NCI-H146 treated with DMSO at 0.1 percent for 48 hours (cell line): ENCODE measurements around the gene RPUSD1.
"Not testable (repeated sequence)": the region's sequence is repeated elsewhere in the genome, so short reads cannot be mapped to it uniquely, and the experiment has no call there.

Experiments
- DNase-seq: peaks from one replicate; lab custom pipeline; 2025; ENCODE audit not compliant: unreplicated experiment; lab: John Stamatoyannopoulos, UW

Gene RPUSD1

DNA sequence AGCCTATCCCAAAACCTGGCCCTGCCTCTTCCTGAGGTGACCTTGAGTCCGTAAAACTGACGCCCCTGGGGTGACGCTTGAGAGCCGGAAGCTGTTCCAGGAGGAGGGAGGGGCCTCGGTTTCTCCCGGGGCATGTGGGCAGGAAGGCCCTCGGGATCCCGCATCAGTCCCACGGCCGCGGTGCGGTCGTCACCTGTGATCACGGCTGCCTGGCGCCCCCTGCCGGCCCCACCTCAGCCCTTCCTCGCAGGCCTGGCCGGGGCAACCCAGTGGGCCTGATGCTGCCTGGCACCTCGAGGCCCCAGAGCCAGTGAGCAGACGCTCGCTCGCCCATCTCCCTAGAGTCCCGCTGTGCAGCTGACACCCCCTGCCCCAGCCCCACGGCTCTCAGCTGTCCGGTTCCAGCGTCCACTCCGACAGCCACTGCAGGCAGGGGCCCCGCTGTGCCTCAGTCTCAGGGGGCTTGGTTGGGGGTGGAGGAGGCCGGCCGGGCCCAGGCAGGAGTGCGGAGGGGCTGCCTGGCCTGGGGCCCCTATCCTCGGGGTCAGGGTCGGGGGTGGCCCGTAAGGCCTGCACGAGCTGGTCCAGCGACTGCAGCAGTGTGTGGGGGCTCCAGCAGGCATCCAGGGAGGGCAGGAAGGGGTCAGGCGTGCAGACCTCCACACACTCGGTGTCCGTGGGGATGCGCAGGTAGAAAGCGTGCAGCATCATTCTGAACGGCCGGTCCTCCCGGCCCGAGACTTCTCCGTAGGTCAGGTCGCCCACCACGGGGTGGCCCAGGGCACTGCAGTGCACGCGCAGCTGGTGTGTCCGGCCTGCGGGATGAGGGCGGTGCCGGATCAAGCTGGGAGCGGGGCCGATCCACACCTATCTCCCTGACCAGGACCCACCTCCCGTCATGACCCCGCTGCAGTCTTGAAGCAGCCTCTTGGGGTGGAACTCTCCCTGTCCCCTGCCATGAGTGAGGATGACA is 2.3 kb downstream of the RPUSD1 start:
- DNase-seq, result no peak

GRCh38 chr16:784431-784830 is 3.8 kb downstream of the RPUSD1 start:
- no peak for DNase-seq

DNA sequence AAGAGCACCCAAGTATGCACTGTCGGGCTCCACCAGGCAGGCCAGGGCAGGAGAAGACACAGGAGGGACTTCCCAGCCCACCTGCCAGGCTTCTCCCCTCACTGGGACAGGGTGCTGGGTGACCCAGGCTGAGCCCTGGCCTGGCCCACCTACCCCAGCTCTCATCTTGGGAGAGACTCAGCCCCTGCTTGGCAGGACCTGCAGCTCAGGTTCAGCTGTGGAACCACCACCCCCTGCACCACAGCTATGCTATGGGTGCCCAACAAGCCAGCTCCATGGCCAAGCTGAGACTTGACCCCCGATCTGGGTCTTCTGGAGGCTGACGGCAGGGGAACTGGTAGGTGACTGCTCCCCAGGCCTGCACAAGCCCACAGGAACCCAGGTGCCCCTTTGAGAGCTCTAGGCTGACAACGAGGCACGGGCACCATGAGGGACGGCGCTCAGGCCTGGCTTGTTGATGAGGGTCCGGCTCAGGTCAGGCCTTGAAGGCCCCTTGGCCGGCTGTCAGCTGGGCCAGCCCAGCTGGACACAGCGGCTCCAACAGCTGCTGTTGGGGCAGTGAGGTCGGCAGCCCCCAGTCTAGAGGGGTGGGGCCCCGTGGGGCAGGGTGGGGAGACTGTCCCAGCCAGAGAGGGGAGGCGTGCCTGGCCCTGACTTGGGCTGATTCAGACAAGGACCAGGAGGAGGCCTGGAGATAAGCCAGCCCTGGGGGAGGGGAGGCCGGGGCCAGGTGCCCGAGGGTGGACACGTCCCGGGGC is 4.6 kb downstream of the RPUSD1 start:
- no peak for DNase-seq

- peak; percentile 22 for DNase-seq
Observed at GRCh38 chr16:782766-783403, 5.3 kb downstream of the RPUSD1 start.

GRCh38 chr16:782258-782657 is 5.9 kb downstream of the RPUSD1 start:
- DNase-seq, result no peak

DNA sequence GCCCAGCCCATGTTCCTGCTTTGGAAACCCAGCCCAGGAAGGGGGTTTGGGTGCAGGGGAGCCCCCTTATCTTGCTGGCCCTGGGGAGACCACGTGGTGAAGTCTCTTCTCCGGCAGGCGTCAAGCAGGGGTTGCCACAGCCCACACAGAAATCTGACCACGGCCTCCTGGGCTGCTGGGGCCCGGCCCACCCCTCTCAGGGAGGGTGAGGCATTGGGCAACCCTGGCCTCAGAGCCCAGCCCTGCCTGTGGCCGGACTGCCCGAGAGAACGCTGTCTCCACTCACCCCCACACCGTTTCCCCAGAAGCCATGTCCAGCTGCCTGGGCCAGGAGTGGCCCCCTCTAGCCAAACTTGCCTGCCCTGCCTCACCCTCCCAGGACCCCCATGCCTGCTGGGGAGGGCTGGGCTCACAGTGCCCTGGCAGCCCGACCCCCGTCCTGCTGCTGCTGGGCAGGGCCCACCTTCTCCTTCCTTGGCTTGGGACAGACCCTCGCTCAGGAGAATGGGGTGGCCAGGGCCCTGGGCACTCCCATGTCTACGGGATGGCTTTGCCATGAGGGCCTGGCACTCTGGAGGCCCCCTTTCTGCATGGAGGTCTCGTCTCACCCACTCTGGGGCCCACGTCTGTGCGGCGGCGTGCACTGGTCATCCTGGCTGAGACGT is 6.7 kb downstream of the RPUSD1 start:
- DNase-seq, result no peak

DNA sequence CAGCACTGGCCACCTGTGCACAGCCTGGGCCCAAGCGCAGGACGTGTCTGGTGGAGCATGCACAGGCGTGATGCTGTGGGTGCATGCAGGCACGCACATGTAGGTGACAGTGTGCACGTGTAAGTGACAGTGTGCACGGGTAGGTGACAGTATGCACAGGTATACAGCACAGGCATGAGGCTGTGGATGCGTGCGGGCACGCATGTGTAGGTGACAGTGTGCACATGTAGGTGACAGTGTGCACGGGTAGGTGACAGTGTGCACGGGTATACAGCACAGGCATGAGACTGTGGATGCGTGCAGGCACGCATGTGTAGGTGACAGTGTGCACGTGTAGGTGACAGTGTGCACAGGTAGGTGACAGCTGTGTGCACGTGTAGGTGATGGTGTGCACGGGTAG is 7.9 kb downstream of the RPUSD1 start:
- no peak for DNase-seq

DNA sequence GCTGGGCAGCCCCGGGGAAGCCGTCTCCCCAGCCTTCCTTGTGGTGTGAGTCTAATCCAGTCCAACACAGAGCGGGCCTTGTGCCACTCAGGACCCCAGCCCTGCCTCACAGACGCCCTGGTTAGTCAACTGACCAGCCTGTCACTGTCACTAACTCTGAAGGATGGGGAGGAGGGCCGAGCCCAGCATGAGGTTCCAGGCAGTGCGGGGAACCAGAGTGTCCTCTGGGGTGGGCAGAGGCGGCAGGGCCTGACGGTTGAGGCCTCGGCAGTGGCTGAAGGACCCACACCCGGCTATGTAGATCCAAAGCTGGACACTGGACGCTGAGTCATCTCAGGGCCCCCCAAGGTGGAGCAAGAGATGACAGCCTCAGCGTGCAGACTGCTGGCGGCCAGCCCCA is 8.6 kb downstream of the RPUSD1 start:
- no peak for DNase-seq

GRCh38 chr16:778909-779527 is 9.2 kb downstream of the RPUSD1 start:
- no peak for DNase-seq

DNA sequence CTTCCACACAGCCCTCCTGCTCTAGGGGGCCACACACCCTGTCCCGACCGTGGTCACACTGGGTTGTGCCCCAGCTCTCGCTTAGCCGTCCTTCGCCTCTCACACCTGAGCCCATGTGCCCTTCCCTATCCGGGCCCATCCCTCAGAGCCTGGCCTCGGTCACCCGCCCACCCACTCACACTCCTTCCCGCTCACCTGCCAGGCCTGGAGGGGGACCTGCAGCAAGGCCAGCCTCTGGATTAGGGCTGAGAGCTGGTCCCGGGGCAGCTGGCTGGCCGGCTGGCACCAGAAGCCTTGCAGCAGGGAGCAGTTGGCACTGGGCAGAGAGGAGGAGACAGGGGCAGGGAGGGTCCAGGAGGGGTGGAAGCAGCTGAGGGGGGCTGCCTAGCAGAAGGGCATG is 9.7 kb downstream of the RPUSD1 start:
- no peak for DNase-seq

GRCh38 chr16:777826-778225 is 10.4 kb downstream of the RPUSD1 start:
- no peak for DNase-seq

GRCh38 chr16:776824-777223 is 11.4 kb downstream of the RPUSD1 start:
- DNase-seq, result no peak

DNA sequence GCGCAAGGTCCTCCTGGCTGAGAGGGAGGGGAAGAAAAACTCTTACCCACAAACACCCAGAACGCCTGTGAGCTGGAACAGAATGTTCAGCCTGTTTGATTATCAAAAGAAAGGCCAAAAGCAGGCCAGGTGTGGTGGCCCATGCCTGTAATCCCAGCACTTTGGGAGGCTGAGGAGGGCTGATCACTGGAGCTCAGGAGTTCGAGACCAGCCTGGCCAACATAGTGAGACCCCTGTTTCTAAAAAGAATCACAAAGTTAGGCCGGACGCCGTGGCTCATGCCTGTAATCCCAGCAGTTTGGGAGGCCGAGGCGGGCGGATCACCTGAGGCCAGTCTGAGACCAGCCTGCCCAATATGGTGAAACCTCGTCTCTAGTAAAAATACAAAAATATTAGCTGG is 11.9 kb downstream of the RPUSD1 start:
- not testable (repeated sequence) for DNase-seq

DNA sequence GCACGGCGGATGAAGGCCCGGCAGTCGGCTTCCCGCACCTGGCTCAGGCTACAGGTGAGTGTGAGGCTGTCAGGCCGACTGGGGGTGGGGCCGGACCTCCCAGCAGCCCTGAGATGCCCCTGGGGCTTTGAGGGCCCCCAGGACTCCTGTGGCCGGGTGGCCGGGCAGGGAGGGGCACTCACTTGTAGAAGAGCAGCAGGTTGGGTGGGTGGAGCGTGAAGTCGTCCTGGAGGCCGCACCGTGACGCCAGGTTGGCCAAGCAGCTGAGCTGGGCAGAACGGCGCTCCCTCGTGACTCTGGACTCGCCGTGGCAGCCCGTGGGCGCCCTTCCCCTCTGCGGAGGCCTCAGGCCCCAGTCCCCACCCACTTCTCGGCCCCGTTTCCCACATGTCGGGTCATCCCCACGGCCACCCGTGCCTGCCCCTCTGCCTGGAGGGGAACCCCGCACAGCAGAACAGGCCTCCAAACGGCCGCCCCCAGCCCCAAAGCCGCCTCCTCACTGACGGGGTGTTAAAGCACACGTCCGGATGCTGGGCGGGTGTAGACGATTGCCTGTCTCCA is 12.9 kb downstream of the RPUSD1 start:
- peak; percentile 18 for DNase-seq

DNA sequence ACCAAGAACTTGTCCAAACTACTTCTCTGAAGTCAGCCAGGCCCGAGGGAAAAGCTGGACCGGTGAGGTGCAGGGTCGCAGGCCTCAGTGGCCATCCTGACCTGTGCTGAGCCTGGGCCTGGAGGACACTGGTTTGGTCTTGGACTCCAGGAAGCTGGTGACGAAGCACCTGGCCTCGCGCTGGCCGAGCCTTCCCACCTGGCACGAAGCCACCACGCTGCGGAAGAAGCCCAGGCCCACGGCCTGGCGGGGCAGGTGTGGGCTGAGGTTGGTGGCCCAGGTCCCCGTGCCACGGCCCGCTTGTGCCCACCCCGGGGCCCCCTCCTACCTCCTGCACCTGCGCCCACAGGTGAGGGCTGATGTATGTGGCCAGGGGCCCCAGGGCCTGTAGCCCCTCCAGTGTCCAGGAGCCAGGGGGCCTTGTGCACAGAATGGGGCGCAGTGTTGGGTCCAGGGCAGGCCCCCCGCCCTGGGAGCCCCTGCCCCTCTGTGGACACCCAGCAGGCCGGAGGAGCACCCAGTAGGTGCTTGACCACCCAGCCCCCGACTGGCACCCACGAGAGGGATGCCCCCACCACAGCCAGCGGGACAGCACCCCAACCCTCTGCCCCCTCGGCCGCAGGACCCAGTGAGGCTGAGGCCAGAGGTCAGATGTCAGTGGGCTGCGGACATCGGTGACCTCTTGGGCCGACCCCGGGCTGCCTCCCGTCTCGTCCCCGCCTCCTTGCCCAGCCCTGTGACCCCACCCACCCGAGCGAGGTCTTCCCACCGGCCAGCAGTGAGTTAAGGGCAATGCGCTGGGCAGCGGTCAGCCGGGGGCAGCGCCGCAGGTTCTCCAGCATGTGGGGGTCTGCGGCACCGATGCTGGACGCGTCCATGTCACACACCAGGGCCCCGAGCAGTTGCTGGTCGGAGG is 13.8 kb downstream of the RPUSD1 start:
- no peak for DNase-seq

DNA sequence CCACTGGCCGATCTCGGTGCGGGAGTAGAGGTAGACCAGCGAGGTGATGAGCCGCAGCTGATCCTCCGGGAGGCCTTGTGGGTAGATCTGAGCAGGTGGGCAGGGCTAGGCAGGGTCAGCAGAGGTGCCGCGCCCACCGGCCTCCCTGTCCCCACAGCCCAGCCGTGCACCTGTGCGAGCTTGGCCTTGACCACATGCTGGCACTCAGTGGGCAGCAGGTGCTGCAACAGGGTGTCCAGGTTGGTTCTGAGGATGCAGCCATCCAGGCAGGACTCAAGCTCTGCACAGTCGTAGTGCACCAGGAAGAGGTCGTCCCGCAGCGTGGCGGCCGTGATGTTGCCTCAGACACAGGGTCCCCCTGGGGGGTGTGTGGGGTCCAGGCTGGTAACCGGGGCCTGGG is 15.2 kb downstream of the RPUSD1 start:
- peak; percentile 23 for DNase-seq

DNA sequence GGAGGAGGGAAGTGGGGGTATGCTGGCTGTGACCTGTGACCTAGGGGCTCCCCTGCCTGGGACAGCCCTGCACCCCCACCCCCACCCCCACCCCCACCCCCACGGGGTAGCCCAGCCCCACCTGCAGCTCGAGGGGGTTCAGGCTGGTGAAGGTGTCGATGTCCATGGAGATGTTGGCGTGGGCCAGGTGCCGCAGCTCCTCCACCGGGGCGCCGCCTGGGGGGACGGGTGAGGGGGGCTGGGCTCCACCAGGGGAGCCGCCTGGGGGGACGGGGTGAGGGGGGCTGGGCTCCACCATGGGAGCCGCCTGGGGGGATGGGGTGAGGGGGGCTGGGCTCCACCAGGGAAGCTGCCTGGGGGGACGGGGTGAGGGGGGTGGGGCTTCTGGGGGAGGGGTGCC is 17.8 kb downstream of the RPUSD1 start:
- no peak for DNase-seq

DNA sequence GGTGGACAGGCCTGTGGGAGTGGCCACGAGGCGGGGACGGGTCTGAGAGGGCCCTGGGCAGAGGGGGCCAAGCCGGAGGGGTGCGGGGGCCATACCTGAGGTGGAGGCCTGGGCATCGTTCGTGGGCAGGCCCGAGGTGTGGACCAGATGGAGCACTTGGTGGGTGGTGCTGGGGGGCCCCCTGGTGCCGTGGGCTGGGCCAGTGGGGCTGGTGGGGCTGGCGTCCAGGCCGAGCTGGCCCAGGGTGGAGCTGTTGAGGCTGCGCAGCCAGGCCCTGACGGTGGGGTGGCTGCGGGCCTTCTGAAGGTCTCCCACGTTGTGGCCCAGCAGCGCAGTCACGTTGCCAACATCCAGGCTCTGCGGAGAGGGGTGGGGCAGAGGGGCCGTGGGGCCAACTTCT is 18.2 kb downstream of the RPUSD1 start:
- no peak for DNase-seq

GRCh38 chr16:769184-769784 is 18.9 kb downstream of the RPUSD1 start:
- no peak for DNase-seq
